Kidney (tissue), 14 donors: ENCODE measurements around the gene TMEM164. TPM values are rescaled to one million over a fixed set of nuclear protein-coding genes. Genes with fewer than 3 reads are reported as not detected.

Experiments used
- DNase-seq, 5 donors: peaks; one replicate each; pipeline ENCODE4 v3.0.0-alpha.2; 2013 to 2020
- FAIRE-seq: peaks from 2 replicates; lab custom pipeline; 2012; peaks lifted over from hg19 to GRCh38; lab: Jason Lieb, UNC
- H3K27ac ChIP-seq, 2 donors: one replicate each; pipeline ENCODE4 v1.7.0; 2013; ENCODE audit warnings: low read depth in 2 of 2, low read length in 2 of 2, inconsistent platforms in 1 of 2
- H3K27me3 ChIP-seq: one replicate; pipeline ENCODE4 v1.7.1; 2013; ENCODE audit warnings: low read length, inconsistent platforms; ENCODE audit not compliant: control insufficient read depth, insufficient read depth
- H3K36me3 ChIP-seq, 3 donors: one replicate each; pipeline versions ENCODE4 v1.7.0 to v1.7.1; 2013; ENCODE audit warnings: low read length in 3 of 3, control low read depth in 1 of 3, inconsistent platforms in 1 of 3; ENCODE audit not compliant: insufficient read depth in 3 of 3, control insufficient read depth in 2 of 3
- H3K4me1 ChIP-seq, 3 donors: one replicate each; pipeline versions ENCODE4 v1.7.0 to v1.7.1; 2013; ENCODE audit warnings: low read length in 3 of 3, inconsistent platforms in 1 of 3, low read depth in 1 of 3; ENCODE audit not compliant: control insufficient read depth in 2 of 3, insufficient read depth in 2 of 3
- H3K4me3 ChIP-seq, 3 donors: one replicate each; pipeline versions ENCODE4 v1.7.0 to v1.8.1; 2013; ENCODE audit warnings: low read length in 3 of 3, control low read depth in 1 of 3, inconsistent platforms in 1 of 3
- H3K9ac ChIP-seq, 3 donors: one replicate each; pipeline versions ENCODE4 v1.7.0 to v1.7.1; 2013; ENCODE audit warnings: low read length in 3 of 3, control low read depth in 1 of 3, inconsistent platforms in 1 of 3
- H3K9me3 ChIP-seq, 3 donors: one replicate each; pipeline versions ENCODE4 v1.7.0 to v1.7.1; 2013; ENCODE audit warnings: low read length in 3 of 3, control low read depth in 1 of 3, inconsistent platforms in 1 of 3; ENCODE audit not compliant: control insufficient read depth in 2 of 3, insufficient read depth in 1 of 3
- intact Hi-C: fragments of 100-400 bp; cut with DNase I; formaldehyde crosslinking; loops from one replicate; pipeline ENCODE4 v1.11.1; 2022
- polyA plus RNA-seq: library from polyadenylated mRNA; stranded (reverse); fragments of 350-450 nt; fragmentation: Illumina TruSeq; extraction: RNeasy Lipid Tissue Mini Kit (QIAGEN cat#74804); gene quantifications from one replicate; pipeline ENCODE4 v1.2.3, GENCODE V29; 2014; ENCODE audit warnings: low read depth, low replicate concordance; ENCODE audit not compliant: insufficient read depth
- total RNA-seq: library from RNA; stranded (reverse); fragmentation: NEBNext Ultra II Directional; extraction: Animal tissue kit (Norgen Biotek cat#: 25700); gene quantifications from one replicate; pipeline ENCODE4 v1.2.1, GENCODE V29; 2021
- TF ChIP-seq, protein P1 (sequence below): IDR thresholded peaks from 3 replicates; pipeline ENCODE4 v1.5.1; 2012; ENCODE audit warnings: mild to moderate bottlenecking, moderate library complexity, borderline replicate concordance; ENCODE audit not compliant: insufficient read depth; ENCODE audit errors: extremely low read depth
- donor health status: control.
- donor health status: control.
- donor health status: control.
- donor health status: control.
- donor health status: control.
- donor health status: DM: yes; HTN: yes; CAD: no.
- donor health status: Normal renal cell carcinoma (clear cell type).

The TMEM164 gene
- total and polyA plus RNA-seq, 2 donors from 2014 or later = 16.9 to 36.0 TPM

DNA sequence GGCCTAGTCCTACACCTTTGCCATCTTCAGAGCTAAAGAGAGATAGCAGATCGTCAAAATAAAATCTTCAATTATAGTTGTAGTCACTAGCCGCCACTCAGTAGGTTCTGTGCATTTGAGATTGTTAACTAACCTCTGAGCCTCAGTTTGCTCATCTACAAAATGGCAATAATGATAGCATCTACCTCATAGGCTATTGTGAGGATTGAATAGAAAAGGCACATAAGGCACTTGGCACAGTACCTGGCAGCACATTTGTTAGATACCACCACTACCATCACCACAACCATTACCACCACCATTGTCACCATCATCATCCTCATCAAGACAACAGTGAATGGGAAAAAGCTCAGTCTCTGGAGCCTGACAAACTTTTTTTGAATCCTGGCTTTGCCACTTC, 180.4 kb downstream of the TMEM164 start:
- TF ChIP-seq, protein P1, sequence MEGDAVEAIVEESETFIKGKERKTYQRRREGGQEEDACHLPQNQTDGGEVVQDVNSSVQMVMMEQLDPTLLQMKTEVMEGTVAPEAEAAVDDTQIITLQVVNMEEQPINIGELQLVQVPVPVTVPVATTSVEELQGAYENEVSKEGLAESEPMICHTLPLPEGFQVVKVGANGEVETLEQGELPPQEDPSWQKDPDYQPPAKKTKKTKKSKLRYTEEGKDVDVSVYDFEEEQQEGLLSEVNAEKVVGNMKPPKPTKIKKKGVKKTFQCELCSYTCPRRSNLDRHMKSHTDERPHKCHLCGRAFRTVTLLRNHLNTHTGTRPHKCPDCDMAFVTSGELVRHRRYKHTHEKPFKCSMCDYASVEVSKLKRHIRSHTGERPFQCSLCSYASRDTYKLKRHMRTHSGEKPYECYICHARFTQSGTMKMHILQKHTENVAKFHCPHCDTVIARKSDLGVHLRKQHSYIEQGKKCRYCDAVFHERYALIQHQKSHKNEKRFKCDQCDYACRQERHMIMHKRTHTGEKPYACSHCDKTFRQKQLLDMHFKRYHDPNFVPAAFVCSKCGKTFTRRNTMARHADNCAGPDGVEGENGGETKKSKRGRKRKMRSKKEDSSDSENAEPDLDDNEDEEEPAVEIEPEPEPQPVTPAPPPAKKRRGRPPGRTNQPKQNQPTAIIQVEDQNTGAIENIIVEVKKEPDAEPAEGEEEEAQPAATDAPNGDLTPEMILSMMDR = no peak
- Histone ChIP-seq H3K9ac (no peak overlapping the region), H3K4me1 (peaks cover 0 to 1% (median 0%) of the 10 kb centered on the region in 3 donors), H3K9me3 (no peaks in the 10 kb centered on the region), H3K27ac (no peak overlapping the region), H3K36me3 (no peaks in the 10 kb centered on the region), H3K27me3 (peaks cover 2% of the 10 kb centered on the region), H3K4me3 (no peak overlapping the region)
- FAIRE-seq = no peak
- intact Hi-C loops = no loop called here
- no peak for DNase-seq

DNA sequence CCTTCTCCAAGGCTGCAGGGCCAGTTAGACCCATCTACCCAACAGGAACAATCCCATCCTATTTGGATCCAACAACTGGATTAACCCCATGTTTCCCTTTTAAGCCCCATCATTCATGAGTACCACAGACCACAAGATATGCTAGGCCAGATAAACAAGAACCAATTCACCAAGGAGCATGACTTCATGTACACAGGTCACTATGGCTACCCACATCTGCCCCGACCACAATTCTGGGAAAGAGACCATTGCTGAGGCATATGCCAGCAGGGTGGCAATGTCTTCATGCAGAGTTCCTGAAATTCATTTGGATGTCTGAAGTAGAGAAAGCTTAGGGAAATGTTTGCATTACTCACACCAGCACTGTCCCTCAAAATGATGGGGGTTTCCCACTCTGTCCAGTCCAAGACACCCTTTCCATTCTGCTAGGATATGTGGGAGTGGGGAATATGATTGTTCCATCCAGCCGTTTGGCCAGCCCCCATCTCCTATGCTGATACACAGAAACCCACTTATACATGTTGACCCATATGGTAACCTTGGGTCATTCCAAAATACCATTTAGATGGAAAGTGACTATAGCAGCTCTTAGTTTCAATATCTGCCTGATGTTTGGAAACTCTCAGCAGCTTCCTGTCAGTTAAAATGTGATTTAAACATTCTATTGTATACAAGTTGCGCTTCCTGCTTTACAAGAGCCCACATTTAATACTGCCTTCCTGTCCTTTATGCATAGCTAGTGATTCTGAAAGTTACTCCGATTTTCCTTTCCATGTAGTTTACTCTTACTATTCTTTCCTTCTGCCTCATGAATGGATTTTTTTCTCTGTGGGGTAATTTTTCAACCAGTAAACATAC, 186.0 kb downstream of the TMEM164 start:
- intact Hi-C loops = no loop called here

GRCh38 chrX:110192516-110192915, 189.6 kb downstream of the TMEM164 start:
- FAIRE-seq = no peak
- TF ChIP-seq, protein P1 = no peak
- no peak overlapping the region for H3K27ac ChIP-seq
- no peak overlapping the region for H3K4me3 ChIP-seq
- no peak for DNase-seq
- intact Hi-C loops = no loop called here
- H3K36me3 ChIP-seq = no peaks in the 10 kb centered on the region
- no peaks in the 10 kb centered on the region for H3K4me1 ChIP-seq
- no peak overlapping the region for H3K9ac ChIP-seq
- no peaks in the 10 kb centered on the region for H3K9me3 ChIP-seq
- peaks cover 2% of the 10 kb centered on the region for H3K27me3 ChIP-seq

More for the DNA sequence above, 186.0 kb downstream of the TMEM164 start:
- H3K27me3 ChIP-seq = no peaks in the 10 kb centered on the region
- H3K36me3 ChIP-seq = no peaks in the 10 kb centered on the region
- FAIRE-seq = no peak
- no peak overlapping the region for H3K4me3 ChIP-seq
- H3K27ac ChIP-seq = no peak overlapping the region
- H3K9ac ChIP-seq = no peak overlapping the region
- DNase-seq = no peak
- H3K9me3 ChIP-seq = no peaks in the 10 kb centered on the region
- TF ChIP-seq, protein P1 = no peak
- no peaks in the 10 kb centered on the region for H3K4me1 ChIP-seq
